ENCODE measurements around the gene QPCTL. TPM values are rescaled to one million over a fixed set of nuclear protein-coding genes. Genes with fewer than 3 reads are reported as not detected.

Gene QPCTL
- total RNA-seq, 1 donor from 2014 or later = 21.8 TPM

DNA sequence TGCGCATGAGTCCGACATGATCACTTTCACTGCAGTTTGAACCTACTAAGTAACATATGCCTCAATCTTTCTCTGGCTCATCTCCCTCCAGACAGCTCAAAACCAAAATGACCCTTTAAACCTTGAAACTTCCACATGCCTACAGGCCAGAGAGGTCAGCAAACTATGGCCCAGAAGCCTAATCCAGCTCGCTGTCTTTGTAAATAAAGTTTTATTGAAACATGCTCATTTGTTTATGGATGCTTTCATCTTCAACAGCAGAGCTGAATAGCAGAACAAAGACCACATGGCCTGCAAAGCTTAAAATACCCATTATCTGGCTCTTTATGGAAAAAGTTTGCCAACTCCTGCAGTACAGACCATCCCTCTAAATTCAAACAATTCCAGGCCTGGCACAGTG, 22.7 kb downstream of the QPCTL start:
- Mint-ChIP-seq H3K36me3 (ENCODE audit: low read depth, unreplicated experiment) (peaks cover 14% of the 10 kb centered on the region), H3K27me3 (ENCODE audit: low read depth, unreplicated experiment) (no peaks in the 10 kb centered on the region), H3K4me3 (ENCODE audit: unreplicated experiment) (peak overlapping the region; percentile 35), H3K27ac (ENCODE audit: unreplicated experiment) (no peak overlapping the region), H3K4me1 (ENCODE audit: low read depth, unreplicated experiment) (peaks cover 26% of the 10 kb centered on the region), H3K9me3 (ENCODE audit: unreplicated experiment) (no peaks in the 10 kb centered on the region)
- FAIRE-seq (no peak), DNase-seq (ENCODE audit: low read depth) (no peak)
- no peak overlapping the region for H2AFZ ChIP-seq (ENCODE audit: low read depth, low read length)
- H3K9ac ChIP-seq (ENCODE audit: low read length) = no peak overlapping the region
- no peak for TF ChIP-seq EZH2 (IDR thresholded peaks at IDR 0.05; ENCODE audit: insufficient read depth, low read length)
- TF ChIP-seq, protein P1, sequence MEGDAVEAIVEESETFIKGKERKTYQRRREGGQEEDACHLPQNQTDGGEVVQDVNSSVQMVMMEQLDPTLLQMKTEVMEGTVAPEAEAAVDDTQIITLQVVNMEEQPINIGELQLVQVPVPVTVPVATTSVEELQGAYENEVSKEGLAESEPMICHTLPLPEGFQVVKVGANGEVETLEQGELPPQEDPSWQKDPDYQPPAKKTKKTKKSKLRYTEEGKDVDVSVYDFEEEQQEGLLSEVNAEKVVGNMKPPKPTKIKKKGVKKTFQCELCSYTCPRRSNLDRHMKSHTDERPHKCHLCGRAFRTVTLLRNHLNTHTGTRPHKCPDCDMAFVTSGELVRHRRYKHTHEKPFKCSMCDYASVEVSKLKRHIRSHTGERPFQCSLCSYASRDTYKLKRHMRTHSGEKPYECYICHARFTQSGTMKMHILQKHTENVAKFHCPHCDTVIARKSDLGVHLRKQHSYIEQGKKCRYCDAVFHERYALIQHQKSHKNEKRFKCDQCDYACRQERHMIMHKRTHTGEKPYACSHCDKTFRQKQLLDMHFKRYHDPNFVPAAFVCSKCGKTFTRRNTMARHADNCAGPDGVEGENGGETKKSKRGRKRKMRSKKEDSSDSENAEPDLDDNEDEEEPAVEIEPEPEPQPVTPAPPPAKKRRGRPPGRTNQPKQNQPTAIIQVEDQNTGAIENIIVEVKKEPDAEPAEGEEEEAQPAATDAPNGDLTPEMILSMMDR (IDR thresholded peaks at IDR 0.05; ENCODE audit: insufficient read depth, low read depth, low read length) = no peak
- H3K9me3 ChIP-seq (ENCODE audit: insufficient read depth, low read depth, low read length) = no peaks in the 10 kb centered on the region
- H4K20me1 ChIP-seq (ENCODE audit: insufficient read depth, low read length) = peaks cover 12% of the 10 kb centered on the region
- no peaks in the 10 kb centered on the region for H3K27me3 ChIP-seq (ENCODE audit: insufficient read depth, low read length)
- H3K4me3 ChIP-seq (ENCODE audit: insufficient read depth, low read depth, low read length) = no peak overlapping the region
- H3K36me3 ChIP-seq (ENCODE audit: insufficient read depth, low read length) = peaks cover 7% of the 10 kb centered on the region
- no peak overlapping the region for H3K27ac ChIP-seq (ENCODE audit: low read depth, low read length)
- H3K79me2 ChIP-seq (ENCODE audit: insufficient read depth, low read length) = peaks cover 82% of the 10 kb centered on the region
- no peak overlapping the region for H3K4me2 ChIP-seq (ENCODE audit: low read length)
- H3K4me1 ChIP-seq (ENCODE audit: insufficient read depth, low read length) = peaks cover 19% of the 10 kb centered on the region

DNA sequence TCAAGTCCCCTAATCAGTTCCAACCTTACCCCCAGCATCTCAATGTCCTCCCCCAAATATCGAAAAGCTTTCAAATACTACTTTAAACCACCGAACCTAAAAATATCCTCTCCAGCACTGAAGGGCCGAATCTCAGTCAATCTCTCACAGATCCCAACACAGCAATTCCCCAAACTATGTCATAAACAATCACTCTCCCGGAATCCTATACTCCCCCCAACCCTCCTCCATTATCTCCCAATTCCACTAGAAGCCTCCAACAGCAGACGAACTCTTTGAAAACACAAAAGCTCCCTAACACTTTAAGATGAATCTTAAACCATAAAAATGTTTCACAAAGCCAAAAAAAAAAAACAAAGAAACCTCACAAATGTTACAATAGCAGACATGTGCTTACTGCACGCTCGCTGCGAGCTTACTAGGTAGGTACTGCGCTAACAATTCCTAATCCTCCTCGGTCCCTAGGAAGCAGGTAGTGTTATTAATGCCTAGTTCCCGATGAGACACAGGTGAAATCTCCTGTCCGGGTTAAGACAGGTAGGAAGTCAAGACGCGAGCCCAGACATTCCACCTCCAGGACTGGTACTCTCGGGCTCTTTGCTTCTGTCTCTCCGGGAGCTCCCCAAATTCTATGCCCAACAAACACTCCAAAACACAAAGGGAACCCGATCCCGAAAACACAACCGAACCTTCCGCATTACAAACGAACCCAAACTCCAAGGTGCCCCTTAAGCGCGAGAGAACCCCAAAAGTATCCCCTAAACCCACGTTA, 24.1 kb downstream of the QPCTL start:
- Mint-ChIP-seq H3K9me3 (ENCODE audit: unreplicated experiment) (no peaks in the 10 kb centered on the region), H3K4me1 (ENCODE audit: low read depth, unreplicated experiment) (peaks cover 26% of the 10 kb centered on the region), H3K27me3 (ENCODE audit: low read depth, unreplicated experiment) (no peaks in the 10 kb centered on the region), H3K36me3 (ENCODE audit: low read depth, unreplicated experiment) (peaks cover 11% of the 10 kb centered on the region), H3K27ac (ENCODE audit: unreplicated experiment) (peak overlapping the region; percentile 96), H3K4me3 (ENCODE audit: unreplicated experiment) (peak overlapping the region; percentile 93)
- peak overlapping the region; percentile 67 for H3K27ac ChIP-seq (ENCODE audit: low read depth, low read length)
- peak overlapping the region; percentile 44 for H2AFZ ChIP-seq (ENCODE audit: low read depth, low read length)
- peaks cover 84% of the 10 kb centered on the region for H3K79me2 ChIP-seq (ENCODE audit: insufficient read depth, low read length)
- peaks cover 19% of the 10 kb centered on the region for H3K4me1 ChIP-seq (ENCODE audit: insufficient read depth, low read length)
- peaks cover 7% of the 10 kb centered on the region for H3K36me3 ChIP-seq (ENCODE audit: insufficient read depth, low read length)
- H3K9ac ChIP-seq (ENCODE audit: low read length) = peak overlapping the region; percentile 86
- H3K27me3 ChIP-seq (ENCODE audit: insufficient read depth, low read length) = no peaks in the 10 kb centered on the region
- peak overlapping the region; percentile 98 for H3K4me2 ChIP-seq (ENCODE audit: low read length)
- peak overlapping the region; percentile 88 for H3K4me3 ChIP-seq (ENCODE audit: insufficient read depth, low read depth, low read length)
- H3K9me3 ChIP-seq (ENCODE audit: insufficient read depth, low read depth, low read length) = no peaks in the 10 kb centered on the region
- H4K20me1 ChIP-seq (ENCODE audit: insufficient read depth, low read length) = no peaks in the 10 kb centered on the region
- DNase-seq (ENCODE audit: low read depth) = no peak
- no peak for FAIRE-seq
- TF ChIP-seq, protein P1 (IDR thresholded peaks at IDR 0.05; ENCODE audit: insufficient read depth, low read depth, low read length) = no peak
- TF ChIP-seq EZH2 (IDR thresholded peaks at IDR 0.05; ENCODE audit: insufficient read depth, low read length) = no peak
